DMS53 (cell line): ENCODE data around the gene SEPTIN1.

ENCODE experiments used
- DNase-seq: peaks from one replicate; lab custom pipeline; 2025; lab: John Stamatoyannopoulos, UW

SEPTIN1 gene

DNA sequence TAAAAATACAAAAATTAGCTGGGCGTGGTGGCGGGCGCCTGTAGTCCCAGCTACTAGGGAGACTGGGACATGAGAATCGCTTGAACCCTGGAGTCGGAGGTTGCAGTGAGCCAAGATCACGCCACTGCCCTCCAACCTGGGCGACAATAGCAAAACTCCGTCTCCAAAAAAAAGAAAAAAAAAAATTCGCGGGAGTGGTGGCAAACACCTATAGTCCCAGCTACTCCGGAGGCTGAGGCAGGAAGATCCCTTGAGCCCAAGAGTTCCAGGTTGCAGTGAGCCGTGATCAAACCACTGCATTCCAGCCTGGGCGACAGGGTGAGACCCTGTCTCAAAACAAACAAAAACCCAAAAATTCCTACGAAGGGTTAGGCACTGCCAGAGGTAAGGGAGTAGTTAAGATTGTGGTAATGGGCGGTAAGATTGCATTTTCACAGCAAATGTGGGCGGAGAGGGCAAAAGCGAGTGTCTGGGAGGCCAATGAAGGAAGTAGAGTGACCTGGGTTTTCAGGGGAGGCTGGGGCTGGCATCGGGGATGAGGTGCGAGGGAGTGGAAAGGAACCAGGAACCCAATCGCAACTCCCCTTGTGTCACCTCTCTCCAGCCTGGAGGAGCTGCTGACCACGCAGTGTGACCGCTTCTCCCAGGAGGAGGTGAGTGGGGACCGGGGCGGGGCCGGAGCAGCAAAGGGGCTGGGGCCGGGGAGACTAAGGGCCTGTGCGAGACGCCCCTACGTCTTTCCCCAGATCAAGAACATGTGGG, 5.1 kb downstream of the SEPTIN1 start:
- no peak for DNase-seq

DNA sequence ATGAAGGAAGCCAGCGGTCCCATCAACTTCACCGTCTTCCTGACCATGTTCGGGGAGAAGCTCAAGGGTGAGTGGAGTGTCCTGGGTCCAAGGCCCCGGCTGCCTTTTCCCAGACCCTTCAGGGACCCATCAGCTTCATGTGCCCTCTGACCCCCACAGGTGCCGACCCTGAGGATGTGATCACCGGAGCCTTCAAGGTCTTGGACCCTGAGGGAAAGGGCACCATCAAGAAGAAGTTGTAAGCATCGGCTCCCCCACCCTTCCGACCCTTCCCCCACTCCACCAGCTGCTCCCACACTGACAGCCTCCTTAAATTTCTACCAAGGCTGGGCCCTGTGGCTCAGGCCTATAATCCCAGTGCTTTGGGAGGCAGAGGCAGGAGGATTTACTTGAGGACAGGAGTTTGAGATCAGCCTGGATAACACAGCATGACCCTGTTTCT, 5.9 kb downstream of the SEPTIN1 start:
- DNase-seq, result no peak

DNA sequence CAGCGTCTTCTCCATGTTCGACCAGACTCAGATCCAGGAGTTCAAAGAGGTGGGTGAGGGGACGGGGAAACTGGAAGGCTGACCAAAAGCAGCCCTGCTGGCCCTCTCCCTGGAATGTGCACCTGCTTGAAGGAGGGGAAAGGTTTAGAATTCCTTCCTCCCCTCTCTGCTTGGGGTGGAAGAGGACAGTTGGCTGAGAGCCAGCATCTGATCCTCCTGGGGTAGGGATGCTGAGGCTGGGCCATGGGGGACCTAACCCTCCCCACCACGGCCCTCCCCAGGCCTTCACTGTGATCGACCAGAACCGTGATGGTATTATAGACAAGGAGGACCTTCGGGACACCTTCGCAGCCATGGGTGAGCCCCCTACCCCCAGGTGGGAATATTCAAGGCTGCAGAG, 6.5 kb downstream of the SEPTIN1 start:
- no peak for DNase-seq

DNA sequence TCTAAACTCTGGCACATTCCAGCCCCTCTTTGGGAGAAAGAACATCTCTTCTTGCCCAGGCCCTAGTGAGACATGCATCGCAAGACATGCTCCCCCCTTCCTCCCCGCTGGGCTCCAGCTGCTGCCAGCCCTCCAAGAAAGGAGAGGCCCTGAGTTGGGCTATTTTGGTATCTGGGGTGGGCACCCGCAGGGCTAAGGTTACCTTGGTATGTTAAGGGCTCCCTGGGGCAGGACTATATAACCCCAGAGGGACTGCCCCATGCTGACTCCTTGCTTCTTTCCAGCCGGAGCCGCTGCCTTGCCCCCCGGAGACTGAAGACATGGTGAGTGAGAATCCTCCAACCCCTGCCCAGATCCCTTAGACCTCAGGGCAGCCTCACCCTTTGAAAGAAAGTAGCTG, 7.8 kb downstream of the SEPTIN1 start, which contains the start of gene MYL11:
Gene MYL11, plus strand, starts transcription at position 265 of the 400 bp plus-strand sequence. Its CDS starts 56 bp downstream, at position 321.
- DNase-seq, result no peak

DNA sequence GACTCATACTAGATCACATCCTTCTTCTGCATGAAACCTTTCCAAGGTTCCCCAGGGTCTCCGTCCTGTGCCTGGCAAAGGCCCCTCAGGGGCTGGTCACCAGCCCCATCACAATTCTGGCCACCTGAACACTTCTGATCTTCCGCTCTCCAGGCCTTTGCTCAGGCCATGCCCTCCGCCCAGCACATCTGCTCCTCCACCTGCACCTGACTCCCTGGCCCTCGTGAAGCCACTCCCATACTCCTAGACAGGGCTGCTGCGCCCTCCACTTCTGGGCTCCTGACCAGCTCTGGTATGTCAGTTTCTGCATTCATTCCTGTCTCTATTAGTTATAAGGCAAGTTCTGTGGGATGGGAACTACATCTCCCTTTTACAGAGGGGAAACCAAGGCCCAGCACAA, 9.6 kb downstream of the SEPTIN1 start:
- no peak for DNase-seq

DNA sequence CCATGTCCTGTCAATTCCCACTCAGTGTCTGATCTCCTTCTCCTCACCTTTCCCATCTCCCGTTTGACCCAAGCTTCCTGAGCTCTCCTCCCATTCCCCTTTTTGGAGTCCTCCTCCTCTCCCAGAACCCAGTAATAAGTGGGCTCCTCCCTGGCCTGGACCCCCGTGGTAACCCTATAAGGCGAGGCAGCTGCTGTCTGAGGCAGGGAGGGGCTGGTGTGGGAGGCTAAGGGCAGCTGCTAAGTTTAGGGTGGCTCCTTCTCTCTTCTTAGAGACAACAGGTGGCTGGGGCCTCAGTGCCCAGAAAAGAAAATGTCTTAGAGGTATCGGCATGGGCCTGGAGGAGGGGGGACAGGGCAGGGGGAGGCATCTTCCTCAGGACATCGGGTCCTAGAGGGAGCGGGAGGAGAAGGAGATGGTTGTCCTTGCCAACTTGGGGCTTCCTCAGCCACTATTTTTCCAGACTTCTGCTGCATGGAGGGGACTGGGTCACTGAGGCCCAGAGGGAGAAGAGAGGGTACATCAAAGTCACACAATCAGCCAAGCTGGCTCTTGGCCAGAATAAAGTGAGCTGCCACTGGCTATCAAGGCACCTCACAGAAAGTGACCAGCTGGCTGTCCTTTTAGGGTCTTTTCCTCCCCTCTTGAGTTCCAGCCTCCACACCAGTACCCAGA, 10.2 kb downstream of the SEPTIN1 start:
- no peak for DNase-seq

DNA sequence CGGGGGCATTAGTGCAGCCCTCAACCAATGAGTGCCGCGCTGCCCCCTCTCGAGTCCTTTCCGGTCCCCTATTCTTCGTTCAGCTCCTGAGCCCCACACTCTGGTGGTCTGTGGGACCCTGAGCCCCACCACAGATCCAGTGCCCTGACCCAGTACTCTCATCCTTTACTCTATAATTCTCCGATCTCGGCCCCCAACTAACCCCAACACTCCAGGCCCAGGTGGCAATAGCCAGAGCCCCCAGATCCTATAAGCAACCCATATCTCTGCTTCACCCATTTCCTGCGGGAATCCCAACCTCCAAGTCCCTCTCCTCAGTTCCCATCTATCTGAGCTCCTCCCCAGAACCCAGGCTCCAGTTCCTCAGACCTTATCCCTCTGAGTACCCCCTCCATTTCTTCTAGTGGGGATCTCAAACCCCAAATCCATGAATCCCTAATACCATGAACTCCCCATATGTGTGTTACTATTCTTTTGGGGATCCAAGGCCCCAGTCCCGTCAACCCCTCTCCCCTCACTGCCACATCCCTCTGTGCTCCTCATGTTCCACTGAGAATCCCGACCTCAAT, 11.0 kb downstream of the SEPTIN1 start:
- DNase-seq, result no peak

DNA sequence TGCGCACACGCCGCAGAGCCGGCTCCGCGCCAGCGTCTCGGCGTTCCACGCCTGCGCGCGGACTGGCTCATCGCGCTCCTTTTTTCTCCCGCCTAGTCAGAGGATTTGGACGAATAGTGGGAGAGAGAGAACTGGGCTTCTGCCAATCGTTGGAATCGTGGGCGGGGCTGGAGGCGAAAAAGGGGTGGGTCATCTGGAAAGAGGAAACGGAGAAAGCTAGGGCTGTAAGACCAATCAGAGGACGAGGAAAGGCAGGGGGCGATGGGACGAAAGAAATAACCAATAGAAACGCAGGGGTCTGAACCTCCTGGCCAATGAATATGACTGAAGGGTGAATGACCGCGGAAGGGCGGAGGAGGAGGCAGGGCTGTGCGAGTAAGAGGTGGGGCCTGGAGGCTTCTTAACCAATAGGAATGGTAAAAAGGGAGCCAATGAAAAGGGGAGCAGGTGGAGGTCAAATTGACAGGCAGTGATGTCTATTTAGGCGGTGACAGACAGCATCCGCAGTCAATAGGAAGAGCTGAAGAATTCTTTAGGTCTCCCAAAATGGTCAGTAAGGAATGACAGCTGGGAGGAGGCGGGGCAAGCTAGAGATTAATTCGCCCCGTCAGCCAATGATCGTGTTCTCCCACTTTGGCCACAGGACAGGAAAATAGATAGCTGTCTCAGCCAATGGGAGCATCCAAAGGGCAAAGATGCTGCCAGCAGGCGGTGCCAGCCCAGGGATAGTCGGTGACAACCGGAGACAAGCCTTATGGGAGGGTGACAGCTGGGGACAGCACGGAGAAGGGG, 11.7 kb downstream of the SEPTIN1 start, which contains the start of gene TBC1D10B:
Gene TBC1D10B, minus strand, starts transcription at position 39 of the 792 bp plus-strand sequence. CDS start 311 bp downstream, outside the sequence.
- DNase-seq, result peak; percentile 100

DNA sequence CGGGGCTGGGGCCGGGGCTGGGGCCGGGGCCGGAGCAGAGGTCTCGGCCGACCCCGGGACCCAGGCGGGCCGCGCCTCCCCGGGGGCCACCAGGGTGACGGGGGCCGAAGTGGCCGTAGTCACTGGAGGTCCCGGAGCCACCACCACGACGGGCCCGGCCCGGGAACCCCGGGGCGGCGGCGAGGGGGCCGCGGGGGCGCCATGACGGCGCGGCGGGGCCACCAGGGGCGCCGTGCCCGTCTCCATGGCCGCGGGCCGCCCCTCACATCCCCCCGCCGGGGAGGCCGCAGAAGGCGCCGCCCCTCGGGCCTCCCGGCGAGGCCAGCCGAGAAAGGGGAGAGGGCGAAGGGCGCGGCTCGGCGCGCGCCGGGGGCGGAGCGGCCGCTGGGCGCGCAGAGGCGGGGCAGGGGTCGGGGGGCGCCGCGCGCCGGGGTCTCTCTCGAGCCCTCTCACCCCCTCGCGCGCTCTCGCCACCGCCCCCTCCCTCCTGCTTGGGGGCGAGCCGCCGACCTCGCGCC, 12.4 kb downstream of the SEPTIN1 start:
- no peak for DNase-seq

DNA sequence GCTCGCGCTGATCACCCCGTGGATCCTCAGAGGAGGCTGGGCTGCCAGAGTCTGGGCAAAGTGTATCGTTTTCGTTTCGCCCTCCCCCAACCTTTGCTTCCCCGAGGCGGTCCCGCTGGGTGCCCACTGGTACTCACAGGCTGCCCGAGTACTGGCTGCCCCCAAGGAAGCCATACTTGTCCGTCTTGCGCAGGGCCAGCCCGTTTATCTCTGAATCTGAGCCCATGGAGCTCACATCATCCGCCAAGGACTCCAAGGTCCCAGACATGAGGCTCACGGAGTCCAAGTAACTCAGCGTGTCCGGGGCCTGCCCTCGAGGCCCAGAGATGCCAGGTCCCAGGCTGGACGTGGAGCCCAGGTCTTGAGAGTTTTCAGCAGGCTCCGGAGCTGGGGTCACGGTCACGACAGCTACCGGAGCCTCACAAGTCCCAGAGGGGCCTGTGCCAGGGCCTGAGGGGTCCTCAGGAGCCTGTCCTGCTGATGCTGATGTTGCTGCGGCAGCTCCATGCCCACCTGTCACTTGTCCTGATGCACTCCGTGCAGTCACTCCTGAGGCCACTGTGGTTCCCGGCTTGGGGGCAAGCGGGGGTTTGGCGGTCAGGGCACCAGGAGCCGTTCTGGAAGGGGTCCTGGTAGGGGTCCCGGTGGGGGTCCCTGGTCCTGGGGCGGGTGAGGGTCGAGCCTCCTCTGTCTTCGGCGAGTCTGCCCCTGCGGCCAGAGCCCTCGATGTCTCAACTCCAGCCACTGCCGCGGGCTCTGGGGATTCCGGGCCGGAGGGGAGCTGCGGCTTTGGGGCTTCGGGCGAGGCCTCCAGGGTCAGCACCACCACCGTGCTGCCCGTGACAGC, 13.0 kb downstream of the SEPTIN1 start:
- DNase-seq, result peak; percentile 52

DNA sequence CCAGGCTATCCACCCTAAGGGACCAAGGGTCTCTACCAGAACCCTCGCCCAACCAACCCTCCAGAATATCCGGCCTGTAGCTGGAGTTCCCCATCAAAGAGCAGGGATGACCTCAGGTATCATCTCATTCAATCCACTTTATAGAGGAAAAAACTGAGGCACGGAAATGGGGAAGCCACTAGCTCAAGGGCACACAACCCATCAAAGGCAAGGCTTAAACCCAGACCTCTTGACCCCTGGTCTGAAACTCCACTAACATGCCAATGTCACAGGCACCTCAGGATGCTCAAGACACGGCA, 13.6 kb downstream of the SEPTIN1 start:
- DNase-seq, result no peak

DNA sequence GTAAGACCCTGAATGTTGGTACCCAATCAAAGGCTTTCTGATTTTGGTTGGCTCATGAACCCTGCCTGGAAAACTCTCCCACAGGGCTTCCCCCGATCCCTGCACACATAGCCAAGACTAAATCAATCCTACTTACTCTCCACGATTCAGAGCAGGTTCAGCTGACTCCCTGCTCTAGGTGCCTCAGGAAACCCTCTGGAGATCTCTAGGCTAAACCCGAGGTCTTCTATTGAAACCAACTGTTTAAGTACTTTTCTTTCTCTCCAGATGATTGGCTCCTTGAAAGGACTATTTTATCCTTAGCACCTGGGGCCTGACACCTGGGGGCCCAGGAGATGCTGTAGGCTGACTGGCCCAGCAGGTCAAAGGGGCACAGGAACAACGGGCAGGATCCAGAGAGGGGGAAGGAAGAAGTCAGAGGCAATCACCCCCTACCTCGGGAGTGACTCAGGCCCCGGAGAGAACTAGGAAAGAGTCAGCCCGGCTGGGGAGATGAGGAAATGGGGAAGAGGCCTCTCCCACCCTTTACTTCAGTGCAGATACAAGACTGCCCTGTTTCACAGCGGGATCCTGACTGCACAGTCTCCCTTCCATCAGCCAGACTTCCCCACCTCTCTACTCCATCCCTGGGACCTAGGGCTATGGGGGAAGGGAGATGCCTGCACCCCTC, 14.1 kb downstream of the SEPTIN1 start:
- DNase-seq, result peak; percentile 38

DNA sequence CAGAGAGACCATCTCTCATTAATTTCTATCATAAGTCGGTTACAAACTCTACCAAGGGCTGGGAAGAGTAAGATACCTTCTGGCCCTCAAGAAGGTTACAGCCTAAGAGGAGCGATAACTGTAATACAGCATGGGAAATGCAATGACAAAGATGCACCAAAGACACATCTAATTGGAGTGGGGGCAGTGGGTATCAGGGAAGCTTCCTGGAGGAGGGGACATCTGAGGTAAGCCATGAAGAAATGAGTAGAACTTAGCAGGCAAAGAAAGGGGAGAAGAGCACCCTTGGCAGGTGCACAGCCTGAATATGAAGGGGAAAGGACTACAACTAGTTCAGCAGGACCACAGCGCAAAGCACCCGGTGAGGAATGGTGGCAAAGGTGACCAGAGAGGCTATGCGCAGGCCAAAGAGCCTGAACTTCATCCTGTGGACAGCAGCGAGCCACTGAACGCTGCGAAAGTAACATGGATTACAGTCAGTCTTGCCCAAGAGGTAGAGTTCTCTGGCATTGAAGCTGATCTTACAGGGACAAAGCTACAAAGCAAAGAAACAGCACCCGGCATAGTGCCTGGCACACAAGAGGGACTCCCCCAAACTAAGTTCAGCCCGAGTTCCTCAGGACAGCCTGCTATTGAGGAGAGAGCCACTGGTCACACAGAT, 14.9 kb downstream of the SEPTIN1 start:
- DNase-seq, result no peak

DNA sequence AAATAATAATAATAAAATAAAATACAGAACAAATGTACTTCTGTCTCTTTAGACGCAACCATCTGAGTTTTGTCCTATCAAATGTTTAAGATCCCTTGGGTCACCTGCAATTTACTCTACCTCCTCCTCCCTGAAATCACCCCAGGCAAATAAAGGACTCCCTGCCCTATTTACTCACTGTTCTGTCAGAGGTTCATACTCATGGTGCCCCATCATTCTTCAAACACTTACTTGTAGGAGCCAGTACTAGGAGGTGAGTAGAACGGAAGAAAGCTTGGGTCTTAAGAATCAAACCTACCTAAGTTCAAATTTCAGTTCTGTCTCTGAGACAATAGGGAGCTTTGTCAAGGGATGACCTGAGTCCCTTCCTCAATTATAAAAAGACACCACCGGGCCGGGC, 15.8 kb downstream of the SEPTIN1 start:
- no peak for DNase-seq

DNA sequence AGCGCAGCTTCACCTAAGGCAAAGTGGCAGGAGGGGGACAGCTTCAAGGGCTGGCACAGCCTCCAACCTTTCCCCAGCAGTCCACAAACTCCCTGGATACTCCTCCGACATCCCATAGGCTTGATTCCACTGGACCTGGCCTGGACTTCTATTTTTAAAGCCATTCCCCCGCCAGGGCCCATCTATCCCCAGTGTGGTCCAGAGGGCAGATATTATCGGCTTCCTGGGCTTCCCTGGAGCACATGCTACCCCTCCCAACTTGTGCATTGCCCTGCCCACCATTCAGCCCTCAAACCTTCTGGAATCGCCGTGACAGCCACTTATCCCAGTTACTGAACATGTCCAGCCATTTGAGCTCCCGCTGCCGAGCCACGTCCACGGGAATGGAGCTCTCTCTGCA, 17.2 kb downstream of the SEPTIN1 start:
- DNase-seq, result no peak

DNA sequence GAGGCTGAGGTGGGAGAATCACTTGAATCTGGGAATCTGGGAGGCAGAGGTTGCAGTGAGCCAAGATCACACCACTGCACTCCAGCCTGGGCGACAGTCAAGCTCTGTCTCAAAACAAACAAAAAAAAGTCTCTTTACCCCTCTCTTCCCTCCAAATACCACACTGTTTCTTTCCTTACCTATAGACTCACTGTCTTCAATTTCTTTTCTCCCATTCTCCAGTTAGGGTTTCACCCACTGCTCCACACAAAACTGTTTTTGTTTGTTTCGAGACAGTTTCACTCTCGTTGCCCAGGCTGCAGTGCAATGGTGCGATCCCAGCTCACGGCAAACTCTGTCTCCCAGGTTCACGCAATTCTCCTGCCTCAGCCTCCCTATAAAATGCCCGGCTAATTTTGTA, 21.2 kb downstream of the SEPTIN1 start:
- no peak for DNase-seq

DNA sequence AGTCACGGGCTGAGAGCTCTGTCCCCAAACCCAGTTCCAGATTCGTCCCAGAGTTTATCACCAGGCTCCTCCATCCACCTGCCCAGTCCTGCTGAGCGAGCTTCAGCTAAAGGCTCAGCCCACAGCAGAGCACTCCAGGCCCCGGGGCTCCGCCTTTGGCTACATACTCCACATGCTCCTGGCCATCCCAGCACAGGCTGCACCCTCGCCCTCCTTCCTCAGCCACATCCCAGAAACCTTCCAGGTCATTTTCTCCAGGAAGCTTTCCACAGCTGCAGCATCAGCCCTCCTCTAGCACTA, 22.5 kb downstream of the SEPTIN1 start:
- DNase-seq, result no peak

DNA sequence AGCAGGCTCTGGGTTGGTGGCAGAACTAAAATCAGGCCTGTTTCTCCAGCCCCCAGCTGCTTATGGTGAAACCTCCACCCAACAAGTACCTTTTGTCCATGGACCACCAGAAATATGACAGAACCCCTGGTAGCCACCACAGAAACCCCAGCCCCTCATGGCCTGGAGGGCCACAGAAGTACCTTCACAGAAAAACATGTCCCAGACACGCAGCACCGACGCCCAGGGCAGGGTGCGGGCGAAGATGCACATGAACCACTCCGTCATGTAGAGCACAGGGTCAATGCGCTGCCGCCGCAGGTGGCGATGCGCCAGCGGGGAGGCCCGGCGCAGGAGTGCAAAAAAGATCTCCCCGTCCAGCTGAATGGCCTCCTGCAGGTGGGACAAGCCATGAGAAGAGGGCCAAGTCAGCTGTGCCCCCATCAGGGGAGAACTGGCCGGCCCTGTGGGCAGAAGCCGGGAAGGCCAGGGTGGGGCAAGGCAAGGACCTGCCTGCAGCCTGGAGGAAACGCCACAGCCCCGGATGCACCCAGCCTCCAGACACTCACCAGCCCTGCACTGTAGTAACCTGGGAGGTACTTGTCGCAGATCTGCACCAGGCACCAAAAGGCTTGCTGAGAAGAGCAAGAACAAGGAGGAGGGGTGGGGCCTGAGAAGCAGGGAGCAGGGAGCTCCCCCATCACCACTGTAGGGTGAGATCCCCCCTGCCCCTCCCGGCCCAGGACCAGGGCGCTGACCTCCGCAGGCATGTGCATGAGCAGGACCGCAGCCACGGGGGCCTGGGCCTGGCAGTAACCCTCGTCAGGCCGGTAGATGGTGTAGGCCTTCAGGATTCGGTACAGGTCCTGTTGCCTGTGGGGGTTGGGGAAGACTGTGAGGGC, 23.1 kb downstream of the SEPTIN1 start:
- no peak for DNase-seq

DNA sequence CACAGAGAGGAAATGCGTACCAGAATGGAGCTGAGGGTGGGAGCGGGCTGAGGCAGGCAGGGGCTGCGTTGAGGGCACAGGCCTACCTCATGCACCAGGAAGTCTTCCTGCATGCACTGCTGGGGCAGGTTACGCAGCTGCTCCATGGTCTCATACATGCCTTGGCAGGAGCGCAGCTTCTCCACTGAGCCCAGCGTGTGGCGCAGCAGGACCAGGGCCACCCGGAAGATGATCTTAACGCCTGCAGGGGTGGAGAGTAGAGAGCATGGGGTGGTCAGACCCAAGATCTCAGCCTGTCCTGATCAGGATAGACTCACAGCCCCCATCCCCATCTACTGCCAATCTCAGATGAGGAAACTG, 23.8 kb downstream of the SEPTIN1 start:
- DNase-seq, result peak; percentile 12
